ENCODE data around the gene ACSF3. TPM values are rescaled to one million over a fixed set of nuclear protein-coding genes. Genes with fewer than 3 reads are reported as not detected.

The ACSF3 gene
- total RNA-seq, 2 donors from 2014 or later: 24.1 to 41.7 TPM

DNA sequence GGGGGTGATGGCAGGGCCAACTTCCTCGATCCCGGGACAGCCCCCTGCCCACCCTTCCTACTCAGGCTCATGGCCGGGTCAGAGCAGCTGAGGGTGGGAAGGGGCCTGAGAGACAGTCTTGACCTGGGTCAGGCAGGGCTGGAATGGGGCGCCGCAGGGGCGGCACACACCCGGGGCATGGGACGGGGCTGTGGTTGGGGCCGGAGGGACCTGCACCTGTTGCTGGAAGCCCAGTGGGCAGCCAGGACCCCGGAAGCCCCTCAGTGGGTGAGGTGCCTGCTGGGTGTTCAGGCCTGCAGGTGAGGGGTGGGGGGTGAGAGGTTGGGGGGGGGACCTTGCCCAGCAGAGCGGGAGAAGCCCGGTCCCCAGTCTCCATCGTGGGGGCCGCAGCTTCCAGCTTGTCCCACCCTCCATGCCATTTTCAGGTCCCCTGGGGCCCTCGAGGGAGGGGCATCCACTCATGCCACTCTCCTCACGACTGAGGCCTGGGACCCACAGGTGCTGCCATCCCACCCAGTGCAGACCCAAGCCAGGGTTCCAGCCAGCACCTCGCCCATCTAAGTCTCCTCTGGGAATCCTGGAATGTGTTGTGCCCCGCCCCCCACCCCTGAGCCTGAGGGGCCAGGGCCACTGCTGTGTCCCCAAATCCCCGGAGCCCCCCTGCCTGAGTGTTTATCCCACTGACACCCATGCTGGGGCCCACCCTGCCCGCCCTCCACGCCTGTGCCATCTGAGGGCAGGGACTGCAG is 43.4 kb upstream of the ACSF3 start:
- Histone ChIP-seq H3K36me3 (no peaks in the 10 kb centered on the region), H3K4me3 (no peak overlapping the region), H3K4me1 (ENCODE audit: control insufficient read depth in 1 of 2, low read depth in 2 of 2) (no peaks in the 10 kb centered on the region), H3K27ac (no peak overlapping the region), H3K9me3 (no peaks in the 10 kb centered on the region), H3K27me3 (replicated peaks; ENCODE audit: insufficient read depth) (no peaks in the 10 kb centered on the region)
- TF ChIP-seq, protein P1, sequence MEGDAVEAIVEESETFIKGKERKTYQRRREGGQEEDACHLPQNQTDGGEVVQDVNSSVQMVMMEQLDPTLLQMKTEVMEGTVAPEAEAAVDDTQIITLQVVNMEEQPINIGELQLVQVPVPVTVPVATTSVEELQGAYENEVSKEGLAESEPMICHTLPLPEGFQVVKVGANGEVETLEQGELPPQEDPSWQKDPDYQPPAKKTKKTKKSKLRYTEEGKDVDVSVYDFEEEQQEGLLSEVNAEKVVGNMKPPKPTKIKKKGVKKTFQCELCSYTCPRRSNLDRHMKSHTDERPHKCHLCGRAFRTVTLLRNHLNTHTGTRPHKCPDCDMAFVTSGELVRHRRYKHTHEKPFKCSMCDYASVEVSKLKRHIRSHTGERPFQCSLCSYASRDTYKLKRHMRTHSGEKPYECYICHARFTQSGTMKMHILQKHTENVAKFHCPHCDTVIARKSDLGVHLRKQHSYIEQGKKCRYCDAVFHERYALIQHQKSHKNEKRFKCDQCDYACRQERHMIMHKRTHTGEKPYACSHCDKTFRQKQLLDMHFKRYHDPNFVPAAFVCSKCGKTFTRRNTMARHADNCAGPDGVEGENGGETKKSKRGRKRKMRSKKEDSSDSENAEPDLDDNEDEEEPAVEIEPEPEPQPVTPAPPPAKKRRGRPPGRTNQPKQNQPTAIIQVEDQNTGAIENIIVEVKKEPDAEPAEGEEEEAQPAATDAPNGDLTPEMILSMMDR (IDR thresholded peaks at IDR 0.05): no peak
- ATAC-seq (ENCODE audit: insufficient number of reproducible peaks, low FRiP score, low read depth): no peak
- no peak for DNase-seq (ENCODE audit: low spot score)

DNA sequence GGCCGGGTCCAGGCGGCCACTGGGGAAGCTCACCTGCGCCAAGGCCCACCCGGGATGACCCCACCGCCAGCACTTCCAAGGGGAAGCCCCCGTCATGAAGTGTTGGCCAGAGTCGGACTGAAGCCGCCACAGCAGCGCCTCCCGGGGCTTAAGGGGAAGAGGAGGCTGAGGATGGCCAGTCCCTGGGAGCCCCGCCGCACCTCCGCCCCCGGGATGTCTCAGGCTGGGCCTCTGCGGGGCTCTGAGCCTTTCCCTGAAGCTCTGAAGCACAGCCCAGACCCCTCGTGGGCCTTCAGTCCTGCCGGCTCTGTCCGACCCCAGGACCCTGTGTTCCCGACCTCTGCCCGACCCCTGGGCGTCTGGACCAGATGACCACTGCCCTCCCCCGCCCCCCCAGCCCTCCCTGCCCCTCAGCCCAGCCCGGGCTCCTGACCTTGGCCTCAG is 42.8 kb upstream of the ACSF3 start:
- no peaks in the 10 kb centered on the region for H3K4me1 ChIP-seq (ENCODE audit: control insufficient read depth in 1 of 2, low read depth in 2 of 2)
- H3K27ac ChIP-seq: no peak overlapping the region
- TF ChIP-seq, protein P1 (IDR thresholded peaks at IDR 0.05): no peak
- DNase-seq (ENCODE audit: low spot score) (no peak), ATAC-seq (ENCODE audit: insufficient number of reproducible peaks, low FRiP score, low read depth) (no peak)
- no peaks in the 10 kb centered on the region for H3K36me3 ChIP-seq
- H3K4me3 ChIP-seq: no peak overlapping the region
- no peaks in the 10 kb centered on the region for H3K27me3 ChIP-seq (replicated peaks; ENCODE audit: insufficient read depth)
- H3K9me3 ChIP-seq: no peaks in the 10 kb centered on the region

DNA sequence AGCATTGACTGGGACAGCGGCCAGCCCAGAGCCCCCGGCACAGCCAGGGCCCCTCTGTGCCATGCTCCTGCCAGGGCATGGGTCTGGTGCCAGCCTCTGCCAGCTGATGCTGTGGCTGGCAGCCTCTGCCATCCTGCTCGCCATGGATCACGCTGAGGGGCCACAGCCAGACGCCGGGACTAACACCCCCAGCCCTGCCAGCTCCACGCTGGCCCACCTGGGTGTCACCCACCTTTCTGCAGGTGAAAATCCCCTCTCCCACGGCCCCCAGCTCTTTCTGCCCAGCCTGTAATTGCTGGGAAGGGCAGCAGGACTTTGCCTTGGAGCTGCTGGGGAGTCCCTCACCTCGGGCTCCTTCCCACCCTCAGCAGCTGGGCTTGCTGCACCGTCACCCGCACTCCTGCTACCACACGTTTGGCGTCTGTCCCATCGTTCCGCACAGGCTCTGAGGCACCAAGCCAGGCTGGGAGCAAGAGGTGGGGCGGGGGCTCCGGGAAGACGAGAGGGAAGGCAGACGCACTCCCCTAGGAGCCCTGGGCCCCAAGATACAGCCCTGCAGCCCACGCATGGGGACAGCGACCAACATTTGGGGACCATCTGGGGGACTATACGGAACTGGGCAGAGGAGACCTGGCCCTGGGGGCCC is 42.0 kb upstream of the ACSF3 start:
- ATAC-seq (ENCODE audit: insufficient number of reproducible peaks, low FRiP score, low read depth) (no peak), DNase-seq (ENCODE audit: low spot score) (no peak)
- no peak overlapping the region for H3K27ac ChIP-seq
- H3K36me3 ChIP-seq: no peaks in the 10 kb centered on the region
- no peaks in the 10 kb centered on the region for H3K27me3 ChIP-seq (replicated peaks; ENCODE audit: insufficient read depth)
- no peaks in the 10 kb centered on the region for H3K4me1 ChIP-seq (ENCODE audit: control insufficient read depth in 1 of 2, low read depth in 2 of 2)
- H3K4me3 ChIP-seq: no peak overlapping the region
- TF ChIP-seq, protein P1 (IDR thresholded peaks at IDR 0.05): no peak
- no peaks in the 10 kb centered on the region for H3K9me3 ChIP-seq

DNA sequence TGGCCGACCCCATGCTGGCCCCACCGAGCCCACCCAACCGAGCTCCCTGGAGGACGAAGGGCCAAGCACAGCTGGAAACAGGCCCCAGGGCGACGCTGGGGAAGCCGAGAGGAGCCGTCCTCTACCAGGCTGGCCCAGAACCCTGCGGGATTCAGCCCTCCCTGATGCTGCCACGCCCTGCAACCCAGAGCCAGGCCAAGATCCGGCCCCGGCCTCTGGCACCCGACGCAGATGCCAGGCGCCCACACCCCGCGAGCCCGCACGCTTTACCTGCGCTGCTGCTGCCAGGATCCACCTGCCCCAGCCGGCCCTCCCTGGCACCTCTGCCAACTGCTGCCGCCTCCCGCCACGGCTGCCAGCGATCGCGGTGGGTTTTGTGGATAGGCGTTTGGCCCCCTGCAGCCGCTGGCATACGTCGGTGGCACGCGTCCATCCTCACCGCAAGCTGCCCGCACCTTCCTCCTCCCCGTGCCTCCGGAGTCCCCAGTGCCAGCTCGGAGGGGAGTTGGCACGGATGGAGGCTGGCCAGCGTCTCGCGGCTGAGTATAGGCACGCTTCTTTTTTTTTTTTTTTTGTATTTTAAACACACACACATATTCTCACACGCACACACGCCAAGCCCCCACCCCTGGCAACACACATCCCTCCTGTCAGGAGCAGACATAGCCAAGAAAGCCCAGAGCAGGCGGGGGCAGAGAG is 41.3 kb upstream of the ACSF3 start:
- no peaks in the 10 kb centered on the region for H3K27me3 ChIP-seq (replicated peaks; ENCODE audit: insufficient read depth)
- TF ChIP-seq, protein P1 (IDR thresholded peaks at IDR 0.05): no peak
- no peaks in the 10 kb centered on the region for H3K9me3 ChIP-seq
- H3K27ac ChIP-seq: no peak overlapping the region
- peak overlapping the region; percentile 35 for H3K4me3 ChIP-seq
- H3K4me1 ChIP-seq (ENCODE audit: control insufficient read depth in 1 of 2, low read depth in 2 of 2): no peaks in the 10 kb centered on the region
- ATAC-seq (ENCODE audit: insufficient number of reproducible peaks, low FRiP score, low read depth) (no peak), DNase-seq (ENCODE audit: low spot score) (no peak)
- no peaks in the 10 kb centered on the region for H3K36me3 ChIP-seq

Data from thoracic aorta (tissue), 2 donors.